C4-2B (cell line): ENCODE results near the gene LRRC8C.

Source experiments
- H3K27ac ChIP-seq: fragments of 450-650 bp; 2 replicates; pipeline ENCODE4 v1.5.1; 2017
- CTCF ChIP-seq: fragments of 450-650 bp; conservative IDR thresholded peaks from 2 replicates; pipeline ENCODE4 v1.5.1; 2017; ENCODE audit warnings: mild to moderate bottlenecking
- ZFX ChIP-seq: fragments of 450-650 bp; IDR thresholded peaks from 2 replicates; pipeline ENCODE4 v1.6.1; 2017

The LRRC8C gene

DNA sequence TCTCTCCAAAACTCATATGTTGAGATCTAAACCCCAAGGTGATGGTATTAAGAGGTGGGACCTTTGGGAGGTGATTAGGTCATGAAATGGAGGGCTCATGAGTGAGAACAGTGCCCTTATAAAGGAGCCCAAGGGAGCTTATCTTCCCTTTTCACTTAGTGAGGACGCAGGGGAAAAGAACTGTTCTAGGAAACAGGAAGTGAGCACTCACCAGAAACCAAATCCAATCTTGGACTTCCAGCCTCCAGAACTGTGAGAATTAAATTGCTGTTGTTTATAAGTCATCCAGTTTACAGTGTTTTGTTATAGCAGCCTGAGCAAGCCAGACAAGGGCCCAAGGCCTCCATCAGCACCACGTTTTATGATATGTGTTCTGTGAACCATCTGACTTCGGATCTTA lies 127.6 kb downstream of the LRRC8C start:
- TF ChIP-seq CTCF (no peak), ZFX (no peak)
- H3K27ac ChIP-seq, result no peak overlapping the region

DNA sequence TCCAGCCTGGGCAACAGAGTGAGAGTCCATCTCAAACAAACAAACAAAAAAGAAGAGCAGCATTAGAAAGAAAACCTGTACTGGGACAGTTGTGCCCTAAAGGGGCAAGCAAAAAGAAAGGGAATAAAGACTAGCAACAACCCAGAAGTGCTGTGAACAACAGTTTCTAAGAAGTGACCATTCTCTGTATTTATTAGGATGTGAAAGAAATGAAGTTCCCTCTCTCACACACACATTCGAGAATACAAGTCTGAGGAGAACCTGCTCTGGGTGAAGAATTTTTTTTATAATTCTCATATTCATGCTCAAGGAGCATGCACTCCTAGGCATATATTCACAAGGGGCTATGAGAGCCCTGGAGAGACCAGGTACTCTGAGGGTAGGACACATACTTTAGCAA lies 128.4 kb downstream of the LRRC8C start:
- H3K27ac ChIP-seq, result no peak overlapping the region
- TF ChIP-seq ZFX, result no peak
- no peak for TF ChIP-seq CTCF

DNA sequence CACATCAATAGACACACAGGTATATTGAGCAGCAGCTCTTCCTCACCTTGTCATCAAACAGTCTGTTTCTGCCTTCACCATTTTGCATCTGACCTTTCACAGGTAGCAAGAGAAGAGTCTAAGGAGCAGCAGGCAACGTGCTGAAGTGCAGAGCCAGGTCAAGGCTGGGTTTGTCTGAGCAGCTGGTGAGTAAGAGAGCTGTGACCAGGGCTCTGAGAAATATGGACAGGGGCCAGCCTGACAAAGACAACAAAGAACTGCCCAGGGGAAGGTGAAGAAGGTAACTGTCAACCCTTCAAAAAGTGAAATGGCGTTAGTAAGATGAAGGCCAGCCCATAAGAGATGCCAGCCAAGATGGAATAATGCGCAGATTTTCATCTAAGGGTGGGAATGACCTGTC lies 129.0 kb downstream of the LRRC8C start:
- TF ChIP-seq ZFX (no peak), CTCF (no peak)
- H3K27ac ChIP-seq, result no peak overlapping the region

DNA sequence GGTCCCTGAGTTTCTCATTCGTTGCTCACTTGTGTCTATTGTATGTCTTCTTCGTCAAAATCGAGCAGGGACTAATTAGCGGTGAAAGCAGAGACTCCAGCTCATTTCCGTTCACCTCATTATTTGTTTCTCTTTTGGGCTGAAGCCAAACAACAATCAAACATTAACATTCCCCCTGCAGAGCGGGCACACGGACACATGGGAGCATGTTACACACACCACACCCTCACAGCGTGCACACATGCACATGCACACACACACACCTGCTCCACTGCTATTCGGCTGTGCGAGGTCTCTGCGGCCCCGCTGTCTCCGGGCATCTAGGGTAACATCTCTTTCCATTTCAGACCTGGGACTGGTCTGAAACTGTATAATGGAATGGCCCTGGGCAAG lies 129.5 kb downstream of the LRRC8C start:
- TF ChIP-seq ZFX (no peak), CTCF (no peak)
- no peak overlapping the region for H3K27ac ChIP-seq

DNA sequence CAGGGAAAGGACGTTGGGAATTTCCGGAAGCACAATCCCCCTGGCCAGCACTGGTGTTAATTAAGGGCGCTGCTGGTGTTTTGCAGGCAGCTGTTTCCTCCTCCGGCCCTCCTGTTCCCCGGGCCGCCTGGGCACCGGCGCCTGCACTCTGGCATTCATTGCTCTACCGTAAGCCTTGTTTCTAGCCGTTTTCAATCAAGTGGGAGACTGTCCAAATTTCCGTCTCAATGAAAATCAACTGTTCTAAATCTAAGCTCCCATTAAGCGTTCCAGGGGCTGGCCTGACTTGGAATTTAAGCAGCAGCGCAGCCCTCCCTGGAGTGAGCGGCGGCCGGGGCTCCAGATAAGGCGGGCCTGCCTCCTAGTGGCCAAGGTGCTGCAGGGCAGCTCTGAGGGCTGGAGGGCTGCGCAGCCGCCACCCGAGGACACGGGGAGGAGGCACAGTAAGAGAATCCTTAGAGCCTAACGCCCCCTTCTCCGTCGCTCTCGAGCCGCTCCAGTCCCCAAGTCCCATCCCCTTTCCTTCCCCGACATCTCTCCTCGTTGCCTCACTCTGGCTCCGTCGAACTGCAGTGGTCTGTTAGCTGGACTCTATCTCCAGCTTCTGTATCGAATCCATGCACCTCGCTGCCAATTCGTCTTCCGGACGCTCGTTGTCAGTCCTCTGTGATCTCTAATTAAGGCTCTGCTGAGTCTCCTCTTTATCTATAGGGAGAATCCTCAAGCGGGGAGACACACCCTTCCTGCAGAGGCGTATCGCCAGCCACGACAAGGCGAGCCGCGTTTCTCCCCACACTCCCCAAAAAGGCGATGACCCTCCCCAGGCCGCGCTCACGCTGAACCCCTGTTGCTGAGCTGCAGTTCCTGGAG lies 130.1 kb downstream of the LRRC8C start:
- peak; percentile 99 for TF ChIP-seq CTCF
- no peak for TF ChIP-seq ZFX
- no peak overlapping the region for H3K27ac ChIP-seq

DNA sequence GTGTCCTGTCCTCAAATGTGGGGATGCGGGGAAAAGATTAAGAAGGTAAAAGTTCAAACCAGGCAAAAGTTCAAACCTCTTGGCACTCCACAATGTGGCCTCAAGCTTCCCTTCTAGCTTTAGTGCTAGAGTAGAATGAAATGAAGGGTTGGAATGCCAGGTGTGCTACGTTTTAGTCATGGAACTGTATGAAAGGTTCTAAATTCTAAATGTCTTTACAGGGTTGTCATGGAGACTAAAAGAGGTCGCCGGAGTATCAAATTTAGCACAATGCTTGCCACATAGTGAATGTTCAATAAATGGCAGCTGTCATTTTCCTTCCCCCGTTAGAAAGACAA lies 130.7 kb downstream of the LRRC8C start:
- H3K27ac ChIP-seq, result no peak overlapping the region

DNA sequence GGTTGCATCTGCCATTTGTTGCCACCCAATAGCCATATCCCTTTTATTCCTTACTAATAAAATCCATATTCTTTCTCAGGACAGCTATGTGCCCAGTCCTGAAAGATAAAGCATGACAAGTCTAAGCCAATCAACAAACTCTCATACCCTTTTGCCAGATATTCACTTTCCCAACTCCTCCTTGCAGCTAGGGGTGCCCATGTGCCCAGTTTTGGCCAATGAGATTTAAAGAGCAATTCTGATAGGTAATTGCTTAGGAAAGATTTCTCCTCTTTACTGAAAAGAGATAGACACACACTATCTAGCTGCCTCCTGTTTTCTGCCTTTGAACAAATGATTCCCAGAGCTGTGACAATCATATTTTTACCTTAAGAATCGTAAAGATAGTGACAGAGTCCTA lies 132.9 kb downstream of the LRRC8C start:
- no peak for TF ChIP-seq ZFX
- no peak; the same call in 1 of the 2 replicates for TF ChIP-seq CTCF
- H3K27ac ChIP-seq, result no peak overlapping the region

More for the DNA sequence above, 130.7 kb downstream of the LRRC8C start:
- no peak for TF ChIP-seq CTCF
- no peak for TF ChIP-seq ZFX
